OCI-LY7 (cell line): ENCODE results near the gene C4orf51.

ENCODE experiments used
- CTCF ChIP-seq: fragments of 200-600 bp; sonication (generic); conservative IDR thresholded peaks from 2 replicates; pipeline ENCODE4 v1.5.1; 2014; ENCODE audit warnings: mild to moderate bottlenecking, antibody characterized with exemption, low read length, moderate library complexity, mixed read lengths
- EZH2phosphoT487 ChIP-seq: fragments of 200-600 bp; sonication (generic); IDR thresholded peaks from 2 replicates; pipeline ENCODE4 v1.6.1; 2018; ENCODE audit warnings: low read depth, borderline replicate concordance, mild to moderate bottlenecking, mixed run types, antibody characterized with exemption, low read length, moderate library complexity, mixed read lengths

- TF ChIP-seq EZH2phosphoT487: no peak
- TF ChIP-seq CTCF: no peak
Measured at GRCh38 chr4:145635630-145636029, 44.3 kb upstream of the C4orf51 start.
